ENCODE data around the gene TRAPPC3.

- TF ChIP-seq CTCF (IDR thresholded peaks at IDR 0.05) (no peak), POLR2AphosphoS5 (IDR thresholded peaks at IDR 0.05; ENCODE audit: low read depth, low read length) (no peak)
Measured at GRCh38 chr1:36149973-36150295, 648 bp upstream of the TRAPPC3 start.
